Colonic mucosa (tissue), 4 donors: ENCODE measurements around the gene UPF3A. TPM values are rescaled to one million over a fixed set of nuclear protein-coding genes. Genes with fewer than 3 reads are reported as not detected.

ENCODE experiments used
- DNase-seq: peaks from one replicate; pipeline ENCODE4 v3.0.0-alpha.2; 2020
- H3K27ac ChIP-seq: fragments of 200-600 bp; one replicate; pipeline ENCODE4 v1.8.0; 2021
- H3K27me3 ChIP-seq: fragments of 200-600 bp; one replicate; pipeline ENCODE4 v1.8.0; 2021
- H3K36me3 ChIP-seq: fragments of 200-600 bp; one replicate; pipeline ENCODE4 v1.8.0; 2021
- H3K4me1 ChIP-seq: fragments of 200-600 bp; one replicate; pipeline ENCODE4 v1.8.0; 2021; ENCODE audit warnings: mild to moderate bottlenecking
- H3K4me3 ChIP-seq: fragments of 200-600 bp; one replicate; pipeline ENCODE4 v1.8.0; 2021
- H3K9ac ChIP-seq, 2 donors: one replicate each; pipeline ENCODE4 v1.7.0; 2013; ENCODE audit warnings: control low read depth in 2 of 2, low read depth in 2 of 2, low read length in 2 of 2
- H3K9me3 ChIP-seq: fragments of 200-600 bp; one replicate; pipeline ENCODE4 v1.8.0; 2021
- intact Hi-C: fragments of 100-400 bp; cut with DNase I; formaldehyde crosslinking; loops from one replicate; pipeline ENCODE4 v1.14.1; 2022
- total RNA-seq, 2 donors: library from RNA; stranded (reverse); fragmentation: NEBNext Ultra II Directional in 1 of 2; extraction: Animal tissue kit (Norgen Biotek cat#: 25700) in 1 of 2; gene quantifications; one replicate each; pipeline ENCODE4 v1.2.1, GENCODE V29; 2021
- TF ChIP-seq, protein P1 (sequence below): fragments of 200-600 bp; IDR thresholded peaks from one replicate; pipeline ENCODE4 v1.8.0; 2022; ENCODE audit warnings: antibody characterized with exemption, mild to moderate bottlenecking
- donor health status: healthy.
- donor health status: DM: no; HTN: no; CAD: no.
- donor health status: DM: no; HTN: no; CAD: no.

The UPF3A gene
- total RNA-seq, 2 donors from 2014 or later, result 22.1 to 29.7 TPM

GRCh38 chr13:114309086-114309485 lies 27.7 kb downstream of the UPF3A start:
- H3K27ac ChIP-seq, result no peak overlapping the region
- H3K36me3 ChIP-seq, result no peaks in the 10 kb centered on the region
- intact Hi-C loops, result no loop called here
- no peaks in the 10 kb centered on the region for H3K4me1 ChIP-seq
- H3K4me3 ChIP-seq, result no peak overlapping the region
- no peaks in the 10 kb centered on the region for H3K27me3 ChIP-seq
- no peak overlapping the region for H3K9ac ChIP-seq
- TF ChIP-seq, protein P1, sequence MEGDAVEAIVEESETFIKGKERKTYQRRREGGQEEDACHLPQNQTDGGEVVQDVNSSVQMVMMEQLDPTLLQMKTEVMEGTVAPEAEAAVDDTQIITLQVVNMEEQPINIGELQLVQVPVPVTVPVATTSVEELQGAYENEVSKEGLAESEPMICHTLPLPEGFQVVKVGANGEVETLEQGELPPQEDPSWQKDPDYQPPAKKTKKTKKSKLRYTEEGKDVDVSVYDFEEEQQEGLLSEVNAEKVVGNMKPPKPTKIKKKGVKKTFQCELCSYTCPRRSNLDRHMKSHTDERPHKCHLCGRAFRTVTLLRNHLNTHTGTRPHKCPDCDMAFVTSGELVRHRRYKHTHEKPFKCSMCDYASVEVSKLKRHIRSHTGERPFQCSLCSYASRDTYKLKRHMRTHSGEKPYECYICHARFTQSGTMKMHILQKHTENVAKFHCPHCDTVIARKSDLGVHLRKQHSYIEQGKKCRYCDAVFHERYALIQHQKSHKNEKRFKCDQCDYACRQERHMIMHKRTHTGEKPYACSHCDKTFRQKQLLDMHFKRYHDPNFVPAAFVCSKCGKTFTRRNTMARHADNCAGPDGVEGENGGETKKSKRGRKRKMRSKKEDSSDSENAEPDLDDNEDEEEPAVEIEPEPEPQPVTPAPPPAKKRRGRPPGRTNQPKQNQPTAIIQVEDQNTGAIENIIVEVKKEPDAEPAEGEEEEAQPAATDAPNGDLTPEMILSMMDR, result no peak
- DNase-seq, result no peak
- no peaks in the 10 kb centered on the region for H3K9me3 ChIP-seq

DNA sequence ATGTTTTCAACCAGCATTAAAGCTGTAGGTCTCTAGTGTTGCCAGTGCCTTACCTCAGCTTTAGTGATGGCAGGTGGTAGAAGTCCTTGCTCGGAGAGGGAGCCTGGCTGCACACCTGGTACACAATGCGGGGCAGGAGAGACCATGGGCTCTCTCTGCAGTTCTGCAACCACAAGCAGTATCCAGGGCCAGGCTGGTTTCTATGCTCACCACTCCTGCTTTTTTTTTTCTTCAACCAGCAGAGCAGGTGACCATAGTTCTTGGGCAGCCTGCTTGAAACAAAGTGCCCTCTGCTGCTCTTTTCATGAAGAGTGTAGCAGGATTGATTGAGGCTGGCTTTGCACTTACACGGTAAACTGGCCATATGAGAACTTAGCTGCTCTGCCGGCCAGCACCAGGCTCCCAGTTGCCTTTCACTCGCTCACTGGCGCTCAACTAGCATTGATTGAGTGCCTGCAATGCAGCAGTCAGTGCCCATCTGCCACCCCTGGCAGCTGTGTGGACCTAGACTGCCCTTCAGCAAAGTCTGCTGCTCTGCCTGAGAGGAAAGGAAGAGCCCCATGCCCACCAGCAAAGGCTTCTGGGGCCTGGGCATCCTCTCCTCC lies 28.5 kb downstream of the UPF3A start:
- Histone ChIP-seq H3K9me3 (no peaks in the 10 kb centered on the region), H3K27ac (no peak overlapping the region), H3K9ac (no peak overlapping the region), H3K4me1 (no peaks in the 10 kb centered on the region), H3K27me3 (no peaks in the 10 kb centered on the region), H3K4me3 (no peak overlapping the region), H3K36me3 (no peaks in the 10 kb centered on the region)
- TF ChIP-seq, protein P1, result no peak
- intact Hi-C loops, result no loop called here
- DNase-seq, result no peak

DNA sequence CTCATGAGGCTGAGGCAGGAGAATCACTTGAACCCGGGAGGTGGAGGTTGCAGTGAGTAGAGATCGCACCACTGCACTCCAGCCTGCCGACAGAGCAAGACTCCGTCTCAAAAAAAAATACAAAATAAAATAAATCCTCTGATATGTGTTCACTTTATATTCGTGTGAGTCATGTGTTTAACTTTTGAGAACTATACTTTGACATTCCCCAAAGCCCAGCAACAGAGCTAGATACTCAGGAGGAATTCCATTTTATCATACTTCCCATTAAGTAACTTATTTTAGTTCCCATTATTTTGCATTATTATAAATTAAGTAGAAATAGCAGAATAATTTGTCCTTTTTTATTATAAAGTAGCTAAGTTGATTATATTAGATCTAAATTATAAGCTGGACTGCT lies 29.6 kb downstream of the UPF3A start:
- no peak overlapping the region for H3K27ac ChIP-seq
- TF ChIP-seq, protein P1, result no peak

GRCh38 chr13:114311387-114311786 lies 30.0 kb downstream of the UPF3A start:
- DNase-seq, result no peak
- no peaks in the 10 kb centered on the region for H3K9me3 ChIP-seq
- H3K4me3 ChIP-seq, result no peak overlapping the region
- H3K36me3 ChIP-seq, result no peaks in the 10 kb centered on the region
- intact Hi-C loops, result no loop called here
- TF ChIP-seq, protein P1, result no peak
- no peaks in the 10 kb centered on the region for H3K27me3 ChIP-seq
- no peak overlapping the region for H3K27ac ChIP-seq
- no peaks in the 10 kb centered on the region for H3K4me1 ChIP-seq
- no peak overlapping the region for H3K9ac ChIP-seq

More for the DNA sequence above, 29.6 kb downstream of the UPF3A start:
- H3K4me3 ChIP-seq, result no peak overlapping the region
- no peak for DNase-seq
- H3K9me3 ChIP-seq, result no peaks in the 10 kb centered on the region
- no peaks in the 10 kb centered on the region for H3K4me1 ChIP-seq
- no peak overlapping the region for H3K9ac ChIP-seq
- no peaks in the 10 kb centered on the region for H3K36me3 ChIP-seq
- H3K27me3 ChIP-seq, result no peaks in the 10 kb centered on the region
- intact Hi-C loops, result no loop called here

GRCh38 chr13:114311908-114312307 lies 30.5 kb downstream of the UPF3A start:
- TF ChIP-seq, protein P1, result no peak
- no peak overlapping the region for H3K27ac ChIP-seq
- no peak overlapping the region for H3K4me3 ChIP-seq
- H3K27me3 ChIP-seq, result no peaks in the 10 kb centered on the region
- no peaks in the 10 kb centered on the region for H3K4me1 ChIP-seq
- intact Hi-C loops, result no loop called here
- no peaks in the 10 kb centered on the region for H3K9me3 ChIP-seq
- no peak overlapping the region for H3K9ac ChIP-seq
- H3K36me3 ChIP-seq, result no peaks in the 10 kb centered on the region
- DNase-seq, result no peak
